Neural cell (in vitro differentiated cells): ENCODE results near the gene ARHGAP24. TPM values are rescaled to one million over a fixed set of nuclear protein-coding genes. Genes with fewer than 3 reads are reported as not detected.

Source experiments
- H2AFZ ChIP-seq: fragments of 200-600, 300-800 bp; sonication (generic), shearing (Covaris generic); 2 replicates; pipeline ENCODE4 v1.6.0; 2014; ENCODE audit warnings: low read depth, mild to moderate bottlenecking, antibody characterized with exemption, low read length, moderate library complexity
- H3F3A ChIP-seq: fragments of 200-600 bp; shearing (Covaris generic); 2 replicates; pipeline ENCODE4 v1.6.1; 2016; ENCODE audit warnings: mild to moderate bottlenecking, moderate library complexity, mixed read lengths, antibody characterized with exemption, low read length; ENCODE audit not compliant: insufficient read depth, poor library complexity, severe bottlenecking
- H3K27ac ChIP-seq: fragments of 200-600, 300-800 bp; sonication (generic), shearing (Covaris generic); 2 replicates; pipeline ENCODE4 v1.5.1; 2014; ENCODE audit warnings: mild to moderate bottlenecking, low read length, moderate library complexity
- H3K27me3 ChIP-seq: fragments of 300-800, 200-600 bp; sonication (generic), shearing (Covaris generic); 2 replicates; pipeline ENCODE4 v1.6.0; 2014; ENCODE audit warnings: mild to moderate bottlenecking, low read depth, low read length, moderate library complexity; ENCODE audit not compliant: insufficient read depth
- H3K36me3 ChIP-seq: fragments of 300-800, 200-600 bp; sonication (generic), shearing (Covaris generic); 2 replicates; pipeline ENCODE4 v1.5.1; 2014; ENCODE audit warnings: mild to moderate bottlenecking, antibody characterized with exemption, low read length, moderate library complexity; ENCODE audit not compliant: insufficient read depth
- H3K4me2 ChIP-seq: fragments of 300-800, 200-600 bp; sonication (generic), shearing (Covaris generic); 2 replicates; pipeline ENCODE4 v1.6.0; 2014; ENCODE audit warnings: mild to moderate bottlenecking, low read length
- H3K4me3 ChIP-seq: fragments of 300-800, 200-600 bp; sonication (generic), shearing (Covaris generic); 2 replicates; pipeline ENCODE4 v1.5.1; 2014; ENCODE audit warnings: mild to moderate bottlenecking, low read length, moderate library complexity
- H3K79me2 ChIP-seq: fragments of 200-600 bp; shearing (Covaris generic); replicated peaks from 2 replicates; pipeline ENCODE4 v1.6.0; 2014; ENCODE audit warnings: mild to moderate bottlenecking, low read length, moderate library complexity; ENCODE audit not compliant: insufficient read depth
- H3K9ac ChIP-seq: fragments of 300-800, 200-600 bp; sonication (generic), shearing (Covaris generic); 2 replicates; pipeline ENCODE4 v1.6.1; 2016; ENCODE audit warnings: mild to moderate bottlenecking, low read length, mixed read lengths
- H3K9me2 ChIP-seq: fragments of 200-600 bp; shearing (Covaris generic); 2 replicates; pipeline ENCODE4 v1.6.1; 2016; ENCODE audit warnings: mild to moderate bottlenecking, low read length, mixed read lengths; ENCODE audit not compliant: insufficient read depth
- H3K9me3 ChIP-seq: fragments of 200-600, 300-800 bp; sonication (generic), shearing (Covaris generic); 2 replicates; pipeline ENCODE4 v1.6.1; 2016; ENCODE audit warnings: mild to moderate bottlenecking, mixed run types, low read length, moderate library complexity, mixed read lengths
- H4K20me1 ChIP-seq: fragments of 200-600 bp; shearing (Covaris generic); 2 replicates; pipeline ENCODE4 v1.6.1; 2016; ENCODE audit warnings: mild to moderate bottlenecking, mixed run types; ENCODE audit not compliant: insufficient read depth
- CTCF ChIP-seq: fragments of 450-650 bp; IDR thresholded peaks from 2 replicates; pipeline ENCODE4 v1.5.1; 2014; ENCODE audit warnings: antibody characterized with exemption, mild to moderate bottlenecking, moderate library complexity; ENCODE audit not compliant: poor library complexity, severe bottlenecking
- EP300 ChIP-seq: fragments of 450-650 bp; conservative IDR thresholded peaks from 2 replicates; pipeline ENCODE4 v1.6.1; 2014; ENCODE audit warnings: antibody characterized with exemption, mild to moderate bottlenecking, moderate library complexity; ENCODE audit not compliant: poor library complexity, severe bottlenecking
- EZH2 ChIP-seq: fragments of 200-600, 300-800 bp; shearing (Covaris generic), sonication (generic); IDR thresholded peaks from 2 replicates; pipeline ENCODE4 v1.6.1; 2014; ENCODE audit warnings: antibody characterized with exemption, low read length, borderline replicate concordance, mild to moderate bottlenecking; ENCODE audit not compliant: insufficient read depth, poor library complexity, severe bottlenecking
- MXI1 ChIP-seq: fragments of 450-650 bp; conservative IDR thresholded peaks from 2 replicates; pipeline ENCODE4 v1.6.1; 2014; ENCODE audit warnings: antibody characterized with exemption, mild to moderate bottlenecking; ENCODE audit not compliant: poor library complexity, severe bottlenecking
- POLR2AphosphoS5 ChIP-seq: IDR thresholded peaks from 2 replicates; pipeline ENCODE4 v1.6.1; 2012
- RAD21 ChIP-seq: fragments of 450-650 bp; conservative IDR thresholded peaks from 2 replicates; pipeline ENCODE4 v1.6.1; 2014; ENCODE audit warnings: antibody characterized with exemption, mild to moderate bottlenecking, moderate library complexity
- REST ChIP-seq: IDR thresholded peaks from 2 replicates; pipeline ENCODE4 v1.6.1; 2012; ENCODE audit warnings: borderline replicate concordance
- SMC3 ChIP-seq: fragments of 450-650 bp; conservative IDR thresholded peaks from 2 replicates; pipeline ENCODE4 v1.6.1; 2014; ENCODE audit warnings: antibody characterized with exemption, mild to moderate bottlenecking, moderate library complexity; ENCODE audit not compliant: poor library complexity
- TAF1 ChIP-seq: IDR thresholded peaks from 2 replicates; pipeline ENCODE4 v1.6.1; 2012; ENCODE audit warnings: low read depth
- polyA plus RNA-seq: library from polyadenylated mRNA; depleted of rRNA; stranded (reverse); fragments of >200 nt; gene quantifications from 2 replicates; pipeline ENCODE4 v1.2.3, GENCODE V29; 2014

The ARHGAP24 gene
- polyA plus RNA-seq, 1 donor from 2014 or later = 2.9 TPM

GRCh38 chr4:85798012-85798770, 323.2 kb downstream of the ARHGAP24 start:
- H3K4me3 ChIP-seq = no peak overlapping the region
- H3K9ac ChIP-seq = no peak overlapping the region
- TF ChIP-seq POLR2AphosphoS5 (no peak), SMC3 (no peak), MXI1 (no peak), TAF1 (no peak), EP300 (no peak), CTCF (no peak), EZH2 (no peak), REST (no peak), RAD21 (no peak)
- no peaks in the 10 kb centered on the region for H3K36me3 ChIP-seq
- no peak overlapping the region for H2AFZ ChIP-seq
- no peaks in the 10 kb centered on the region for H3K79me2 ChIP-seq
- no peak overlapping the region for H3K27ac ChIP-seq
- no peaks in the 10 kb centered on the region for H3F3A ChIP-seq
- peaks cover 2% of the 10 kb centered on the region for H3K9me3 ChIP-seq
- H3K27me3 ChIP-seq = no peaks in the 10 kb centered on the region
- no peaks in the 10 kb centered on the region for H3K9me2 ChIP-seq
- H3K4me2 ChIP-seq = no peak overlapping the region
- H4K20me1 ChIP-seq = no peaks in the 10 kb centered on the region

GRCh38 chr4:85803856-85804255, 328.9 kb downstream of the ARHGAP24 start:
- Histone ChIP-seq H3K79me2 (no peaks in the 10 kb centered on the region), H3K9me2 (no peaks in the 10 kb centered on the region), H3K4me2 (no peak overlapping the region), H3K27ac (no peak overlapping the region), H3K27me3 (no peaks in the 10 kb centered on the region), H3K9ac (no peak overlapping the region), H3K36me3 (no peaks in the 10 kb centered on the region), H2AFZ (no peak overlapping the region), H4K20me1 (no peaks in the 10 kb centered on the region), H3K4me3 (no peak overlapping the region), H3K9me3 (no peaks in the 10 kb centered on the region), H3F3A (no peaks in the 10 kb centered on the region)
- TF ChIP-seq REST (no peak), MXI1 (no peak), RAD21 (no peak), EP300 (no peak), POLR2AphosphoS5 (no peak), TAF1 (no peak), EZH2 (no peak), SMC3 (no peak), CTCF (no peak)
